ENCODE data around the gene QRICH1. TPM values are rescaled to one million over a fixed set of nuclear protein-coding genes. Genes with fewer than 3 reads are reported as not detected.
A peak's percentile ranks its signal among the peaks of the same experiment; 100 is the strongest.

Gene QRICH1
- total RNA-seq, 1 experiment from 2014 or later, result 80.0 TPM

DNA sequence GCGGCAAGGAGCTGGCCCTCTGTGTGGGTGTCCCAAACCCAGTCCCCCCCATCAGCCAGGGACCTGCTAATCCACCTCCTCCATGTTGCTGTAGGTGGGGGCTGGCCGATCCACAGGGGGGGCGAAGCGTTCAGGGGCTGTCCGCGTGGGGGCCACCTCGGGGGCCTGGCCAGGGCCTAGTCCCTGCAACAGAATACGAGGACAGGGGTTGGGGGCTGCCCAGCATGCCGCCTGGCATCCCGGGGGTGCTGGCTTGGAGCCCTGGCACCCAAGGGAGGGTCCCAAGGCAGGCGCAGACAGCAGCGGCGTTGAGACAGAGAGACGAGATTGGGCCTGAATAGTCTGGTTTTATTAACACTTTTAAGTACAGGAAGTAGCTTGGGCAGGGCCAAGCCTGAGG, 14.5 kb upstream of the QRICH1 start:
- H3K9me2 ChIP-seq (replicated peaks; ENCODE audit: insufficient read depth, low read length), result no peaks in the 10 kb centered on the region
- no peak overlapping the region for H3K27ac ChIP-seq (ENCODE audit: low read length)
- H3K79me2 ChIP-seq (ENCODE audit: low read length), result peaks cover 12% of the 10 kb centered on the region
- peaks cover 20% of the 10 kb centered on the region for H3K4me1 ChIP-seq (ENCODE audit: low read length)
- H3K36me3 ChIP-seq (ENCODE audit: insufficient read depth, low read length), result peaks cover 6% of the 10 kb centered on the region; the same call in 1 of the 2 replicates
- H3K4me3 ChIP-seq (ENCODE audit: low read length), result no peak overlapping the region
- H3K27me3 ChIP-seq (ENCODE audit: low read length), result no peaks in the 10 kb centered on the region
- no peaks in the 10 kb centered on the region for H4K20me1 ChIP-seq (ENCODE audit: insufficient read depth, low read depth, low read length)
- H3K4me2 ChIP-seq (ENCODE audit: low read depth, low read length, poor library complexity, severe bottlenecking), result no peak overlapping the region
- H3K9me3 ChIP-seq (ENCODE audit: low read length), result no peaks in the 10 kb centered on the region
- H3K9ac ChIP-seq (ENCODE audit: low read length), result no peak overlapping the region
- no peak overlapping the region for H2AFZ ChIP-seq (ENCODE audit: low read length)
- no peak for DNase-seq

DNA sequence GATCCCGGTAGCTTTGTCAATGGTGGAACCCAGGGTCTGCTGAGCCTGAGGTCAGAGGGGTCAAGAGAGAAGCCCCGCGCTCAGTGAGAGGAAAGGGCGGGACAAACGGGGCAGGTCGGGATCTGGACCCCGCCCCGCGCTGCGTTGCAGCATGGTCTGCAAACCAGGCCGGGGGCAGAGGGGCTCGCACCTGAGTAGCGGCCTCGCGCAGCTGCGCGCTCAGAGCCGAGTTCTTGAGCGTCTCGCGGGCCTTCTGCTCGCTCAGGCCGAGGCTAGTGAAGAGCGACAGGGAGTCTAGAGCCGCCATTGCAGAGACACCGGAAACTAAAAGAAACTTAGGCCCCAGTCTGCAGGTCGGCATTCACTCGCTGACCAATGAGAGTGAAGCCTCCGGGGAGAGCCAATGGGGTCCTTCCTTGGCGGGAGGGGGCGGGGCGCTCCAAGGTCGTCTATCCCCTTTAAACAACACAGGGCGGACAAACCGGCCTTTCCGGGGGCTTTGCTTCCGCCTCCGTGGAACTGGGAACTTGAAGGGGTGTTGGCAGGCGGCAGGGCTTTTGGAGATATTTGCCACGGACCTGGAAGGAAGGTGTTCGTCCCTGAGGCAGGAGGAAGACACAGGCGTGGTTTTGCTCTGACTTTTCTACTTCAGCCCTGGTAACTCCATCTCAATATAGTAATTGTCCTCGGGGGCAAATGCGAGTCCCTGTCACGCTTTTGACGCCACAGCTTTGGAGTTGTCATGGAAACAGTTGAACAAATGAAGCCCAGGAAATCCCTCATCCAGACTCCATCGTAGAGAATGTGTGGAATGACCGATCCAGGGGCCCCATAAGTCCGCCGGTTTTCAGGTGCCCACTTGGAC, 10.8 kb upstream of the QRICH1 start, which contains the start of gene QARS1:
Gene QARS1 (minus strand): TSS at position 331 of the 865 bp plus-strand sequence. CDS start 24 bp downstream, at position 307.
- Histone ChIP-seq H3K36me3 (ENCODE audit: insufficient read depth, low read length) (peaks cover 31% of the 10 kb centered on the region), H3K9ac (ENCODE audit: low read length) (peak within 1 kb of the TSS; percentile 97), H4K20me1 (ENCODE audit: insufficient read depth, low read depth, low read length) (no peaks in the 10 kb centered on the region), H3K9me3 (ENCODE audit: low read length) (no peaks in the 10 kb centered on the region), H3K4me1 (ENCODE audit: low read length) (peaks cover 25% of the 10 kb centered on the region), H3K9me2 (replicated peaks; ENCODE audit: insufficient read depth, low read length) (no peaks in the 10 kb centered on the region), H3K4me3 (ENCODE audit: low read length) (peak within 1 kb of the TSS; percentile 98), H3K79me2 (ENCODE audit: low read length) (peaks cover 23% of the 10 kb centered on the region), H3K4me2 (ENCODE audit: low read depth, low read length, poor library complexity, severe bottlenecking) (peak within 1 kb of the TSS; percentile 98), H3K27me3 (ENCODE audit: low read length) (no peaks in the 10 kb centered on the region), H3K27ac (ENCODE audit: low read length) (peak within 1 kb of the TSS; percentile 58), H2AFZ (ENCODE audit: low read length) (peak within 1 kb of the TSS; percentile 93; the same call in 1 of the 2 replicates)
- DNase-seq, result peak; percentile 97

DNA sequence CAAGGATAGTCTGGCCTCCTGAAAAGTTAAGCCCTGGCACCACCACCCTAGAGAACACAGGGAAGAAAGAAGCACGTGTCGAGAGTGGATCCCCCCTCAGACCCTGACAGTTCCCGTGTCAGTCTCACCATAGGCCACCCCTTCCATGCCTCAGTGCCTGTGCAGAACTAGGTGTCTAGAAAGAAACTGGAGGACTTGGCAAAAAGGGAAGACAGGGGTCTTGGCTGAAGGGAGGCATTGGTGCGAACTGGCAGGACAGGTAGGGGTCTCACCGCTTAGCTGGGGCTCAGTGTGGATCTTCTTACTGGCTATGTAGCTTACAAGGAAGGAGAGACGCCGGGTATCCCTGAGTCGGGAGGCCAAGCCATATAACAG, 10.2 kb upstream of the QRICH1 start:
- Histone ChIP-seq H3K4me2 (ENCODE audit: low read depth, low read length, poor library complexity, severe bottlenecking) (peak overlapping the region; percentile 98), H3K4me1 (ENCODE audit: low read length) (peaks cover 25% of the 10 kb centered on the region), H4K20me1 (ENCODE audit: insufficient read depth, low read depth, low read length) (no peaks in the 10 kb centered on the region), H3K9me2 (replicated peaks; ENCODE audit: insufficient read depth, low read length) (no peaks in the 10 kb centered on the region), H2AFZ (ENCODE audit: low read length) (peak overlapping the region; percentile 93; the same call in 1 of the 2 replicates), H3K9me3 (ENCODE audit: low read length) (no peaks in the 10 kb centered on the region), H3K79me2 (ENCODE audit: low read length) (peaks cover 23% of the 10 kb centered on the region), H3K36me3 (ENCODE audit: insufficient read depth, low read length) (peaks cover 27% of the 10 kb centered on the region), H3K4me3 (ENCODE audit: low read length) (peak overlapping the region; percentile 98), H3K27ac (ENCODE audit: low read length) (peak overlapping the region; percentile 58), H3K9ac (ENCODE audit: low read length) (peak overlapping the region; percentile 97), H3K27me3 (ENCODE audit: low read length) (no peaks in the 10 kb centered on the region)
- peak; percentile 58 for DNase-seq

DNA sequence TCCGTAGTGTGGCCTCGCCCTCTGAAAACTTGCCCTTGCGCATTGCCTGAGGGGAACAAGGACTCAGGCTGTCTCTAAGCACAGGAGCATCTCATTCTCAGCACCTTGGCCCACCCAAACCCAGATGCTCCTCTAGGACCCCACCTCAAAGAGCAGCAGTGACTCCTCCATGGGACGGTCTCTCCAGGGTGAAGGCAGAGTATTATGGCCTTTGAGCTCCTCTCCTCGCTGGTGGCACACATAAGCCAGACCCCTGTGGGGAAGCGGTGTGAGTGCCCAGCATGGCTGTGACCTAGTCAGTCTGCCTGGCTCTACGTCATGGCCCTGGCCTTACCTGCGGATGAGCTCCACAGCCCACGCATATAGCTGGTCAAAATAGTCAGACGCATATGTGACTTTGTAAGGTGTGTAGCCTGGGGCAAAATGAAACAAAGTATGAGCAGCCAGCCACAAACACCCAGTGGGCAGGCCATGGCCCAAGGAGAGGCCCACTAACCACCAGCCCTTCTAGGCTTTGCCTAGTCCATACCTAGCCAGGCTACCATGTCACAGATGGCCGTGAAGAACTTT, 6.3 kb upstream of the QRICH1 start:
- H3K9me2 ChIP-seq (replicated peaks; ENCODE audit: insufficient read depth, low read length), result no peaks in the 10 kb centered on the region
- H3K27ac ChIP-seq (ENCODE audit: low read length), result no peak overlapping the region
- H4K20me1 ChIP-seq (ENCODE audit: insufficient read depth, low read depth, low read length), result no peaks in the 10 kb centered on the region
- H3K9ac ChIP-seq (ENCODE audit: low read length), result no peak overlapping the region
- H3K36me3 ChIP-seq (ENCODE audit: insufficient read depth, low read length), result peaks cover 35% of the 10 kb centered on the region
- no peak for DNase-seq
- no peaks in the 10 kb centered on the region for H3K9me3 ChIP-seq (ENCODE audit: low read length)
- H3K79me2 ChIP-seq (ENCODE audit: low read length), result peaks cover 23% of the 10 kb centered on the region
- H3K4me3 ChIP-seq (ENCODE audit: low read length), result no peak overlapping the region
- no peak overlapping the region for H3K4me2 ChIP-seq (ENCODE audit: low read depth, low read length, poor library complexity, severe bottlenecking)
- no peaks in the 10 kb centered on the region for H3K27me3 ChIP-seq (ENCODE audit: low read length)
- no peak overlapping the region for H2AFZ ChIP-seq (ENCODE audit: low read length)
- H3K4me1 ChIP-seq (ENCODE audit: low read length), result peaks cover 15% of the 10 kb centered on the region

DNA sequence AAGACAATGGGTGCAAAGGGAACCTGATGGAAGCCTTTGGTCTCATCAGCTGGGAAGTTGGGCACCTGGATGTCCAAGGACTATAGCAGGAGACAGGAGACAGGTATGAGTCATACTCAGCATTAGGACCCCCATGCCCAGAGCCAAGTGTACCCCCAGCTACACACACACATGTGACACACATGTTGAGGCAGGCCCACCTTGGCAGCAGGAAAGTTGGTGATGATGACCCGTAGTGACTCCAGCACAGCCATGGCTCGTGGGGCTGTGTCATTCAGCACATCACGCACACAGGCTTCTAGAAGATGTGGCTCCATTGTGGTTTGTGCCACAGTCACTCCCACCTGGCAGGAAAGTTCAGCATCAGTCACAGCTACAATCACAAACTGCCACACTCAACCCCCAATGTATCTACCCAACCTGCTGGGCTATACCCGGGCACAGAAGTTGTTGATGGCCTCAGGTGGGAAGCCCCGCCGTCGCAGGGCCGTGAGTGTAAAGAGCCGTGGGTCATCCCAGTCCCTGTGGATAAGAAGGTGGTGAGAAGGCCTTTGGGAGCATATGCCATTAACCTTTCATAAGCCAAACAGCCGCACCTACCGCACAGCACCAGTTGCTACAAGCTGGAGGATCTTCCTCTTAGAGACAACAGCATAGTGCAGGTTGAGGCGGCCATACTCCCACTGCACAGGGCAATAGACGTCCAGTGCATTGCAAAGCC, 5.2 kb upstream of the QRICH1 start:
- Histone ChIP-seq H3K27me3 (ENCODE audit: low read length) (no peaks in the 10 kb centered on the region), H3K9me3 (ENCODE audit: low read length) (no peaks in the 10 kb centered on the region), H3K36me3 (ENCODE audit: insufficient read depth, low read length) (peaks cover 35% of the 10 kb centered on the region), H3K27ac (ENCODE audit: low read length) (no peak overlapping the region), H4K20me1 (ENCODE audit: insufficient read depth, low read depth, low read length) (no peaks in the 10 kb centered on the region), H3K9me2 (replicated peaks; ENCODE audit: insufficient read depth, low read length) (no peaks in the 10 kb centered on the region), H2AFZ (ENCODE audit: low read length) (no peak overlapping the region), H3K4me2 (ENCODE audit: low read depth, low read length, poor library complexity, severe bottlenecking) (no peak overlapping the region), H3K4me1 (ENCODE audit: low read length) (peaks cover 20% of the 10 kb centered on the region), H3K4me3 (ENCODE audit: low read length) (no peak overlapping the region), H3K9ac (ENCODE audit: low read length) (no peak overlapping the region), H3K79me2 (ENCODE audit: low read length) (peaks cover 19% of the 10 kb centered on the region)
- DNase-seq, result no peak

DNA sequence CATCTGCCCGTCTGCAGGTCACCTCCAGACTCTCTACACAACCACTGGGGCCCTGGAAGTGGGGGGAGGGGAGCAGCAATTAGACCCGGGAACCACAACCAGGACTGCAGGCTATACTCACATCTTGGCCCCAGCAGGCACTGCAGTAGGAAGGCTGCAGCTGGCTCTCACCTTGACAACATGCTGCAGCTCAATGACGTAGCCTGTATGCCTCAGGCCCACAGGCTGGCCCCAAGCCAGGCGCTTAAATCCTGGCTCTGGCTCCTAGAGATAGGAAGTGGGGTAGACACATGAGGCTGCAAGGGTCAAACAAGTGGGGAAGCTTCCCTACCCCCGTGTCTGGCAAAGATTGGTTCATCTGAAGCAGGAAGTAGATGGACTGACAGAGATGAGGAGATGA, 4.6 kb upstream of the QRICH1 start:
- Histone ChIP-seq H3K9me3 (ENCODE audit: low read length) (no peaks in the 10 kb centered on the region), H2AFZ (ENCODE audit: low read length) (no peak overlapping the region), H3K9me2 (replicated peaks; ENCODE audit: insufficient read depth, low read length) (no peaks in the 10 kb centered on the region), H3K79me2 (ENCODE audit: low read length) (peaks cover 12% of the 10 kb centered on the region), H3K27me3 (ENCODE audit: low read length) (no peaks in the 10 kb centered on the region), H3K9ac (ENCODE audit: low read length) (no peak overlapping the region), H4K20me1 (ENCODE audit: insufficient read depth, low read depth, low read length) (no peaks in the 10 kb centered on the region), H3K4me2 (ENCODE audit: low read depth, low read length, poor library complexity, severe bottlenecking) (no peak overlapping the region), H3K4me3 (ENCODE audit: low read length) (no peak overlapping the region), H3K4me1 (ENCODE audit: low read length) (peaks cover 15% of the 10 kb centered on the region), H3K36me3 (ENCODE audit: insufficient read depth, low read length) (peaks cover 35% of the 10 kb centered on the region), H3K27ac (ENCODE audit: low read length) (no peak overlapping the region)
- no peak for DNase-seq

DNA sequence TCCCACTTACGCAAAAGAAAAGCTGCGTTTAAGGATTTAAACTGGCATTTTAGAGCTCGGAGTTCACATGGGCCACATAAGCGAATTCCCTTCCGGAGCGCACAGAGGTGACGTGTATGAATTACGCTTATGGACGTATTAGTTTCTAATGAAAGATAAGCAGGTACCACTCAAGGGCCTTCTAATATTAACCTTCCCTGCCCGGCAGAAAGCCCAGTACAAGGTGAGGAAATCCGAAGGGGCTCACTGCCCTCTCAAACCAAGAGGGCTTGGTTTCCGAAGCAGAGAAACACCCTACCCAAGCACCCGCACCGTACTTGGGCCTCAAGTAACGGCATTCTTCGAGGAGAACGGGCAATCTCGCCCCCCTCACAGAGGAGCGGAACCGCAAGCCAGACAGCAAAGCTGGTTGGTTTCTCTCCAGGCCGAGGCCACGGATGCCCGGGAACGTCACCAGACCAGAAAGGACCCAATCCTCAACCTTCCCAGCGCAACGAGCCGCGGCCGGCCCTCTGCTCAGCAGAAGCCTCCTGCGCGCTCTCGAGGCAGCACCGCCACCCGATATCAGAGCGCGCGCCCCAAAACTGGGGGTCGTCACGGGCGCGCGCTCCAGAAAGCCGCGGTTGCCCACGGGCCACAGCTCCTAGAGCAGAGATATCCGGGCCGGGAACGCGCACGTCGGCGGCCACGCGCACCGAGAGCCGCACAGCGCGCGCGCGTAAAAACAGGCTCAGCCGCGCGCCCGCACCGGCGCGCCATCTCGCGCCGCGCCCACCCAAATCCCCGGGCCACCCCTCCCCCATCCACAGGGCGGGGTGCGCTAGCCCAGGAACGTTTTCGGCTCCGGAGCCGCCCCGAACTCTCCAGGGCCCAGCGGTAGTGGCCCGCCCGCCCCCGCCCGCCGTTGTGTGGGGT, 676 bp downstream of the QRICH1 start:
- Histone ChIP-seq H4K20me1 (ENCODE audit: insufficient read depth, low read depth, low read length) (peaks cover 9% of the 10 kb centered on the region; the same call in 1 of the 2 replicates), H3K9ac (ENCODE audit: low read length) (peak overlapping the region; percentile 94), H3K4me3 (ENCODE audit: low read length) (peak overlapping the region; percentile 89), H3K9me2 (replicated peaks; ENCODE audit: insufficient read depth, low read length) (no peaks in the 10 kb centered on the region), H3K4me2 (ENCODE audit: low read depth, low read length, poor library complexity, severe bottlenecking) (peak overlapping the region; percentile 80), H3K27me3 (ENCODE audit: low read length) (no peaks in the 10 kb centered on the region), H3K36me3 (ENCODE audit: insufficient read depth, low read length) (peaks cover 20% of the 10 kb centered on the region), H3K9me3 (ENCODE audit: low read length) (no peaks in the 10 kb centered on the region), H3K79me2 (ENCODE audit: low read length) (peaks cover 50% of the 10 kb centered on the region), H3K4me1 (ENCODE audit: low read length) (peaks cover 24% of the 10 kb centered on the region), H3K27ac (ENCODE audit: low read length) (peak overlapping the region; percentile 84), H2AFZ (ENCODE audit: low read length) (no peak overlapping the region)
- peak; percentile 94 for DNase-seq

All from Karpas-422 (cell line).